ENCODE results near the gene CCK.

CCK gene

GRCh38 chr3:42236611-42237010 lies 29.4 kb downstream of the CCK start:
- no peak for DNase-seq (ENCODE audit: low read depth)
- no peak overlapping the region for H3K4me3 ChIP-seq (ENCODE audit: low read length)
- TF ChIP-seq CTCF (IDR thresholded peaks at IDR 0.05; ENCODE audit: insufficient read depth, low read depth, low read length, missing control alignments) = no peak

GRCh38 chr3:42235532-42235931 lies 30.5 kb downstream of the CCK start:
- TF ChIP-seq CTCF (IDR thresholded peaks at IDR 0.05; ENCODE audit: insufficient read depth, low read depth, low read length, missing control alignments) = no peak
- H3K4me3 ChIP-seq (ENCODE audit: low read length) = no peak overlapping the region
- DNase-seq (ENCODE audit: low read depth) = no peak

- no peak for DNase-seq (ENCODE audit: low read depth)
- TF ChIP-seq CTCF (IDR thresholded peaks at IDR 0.05; ENCODE audit: insufficient read depth, low read depth, low read length, missing control alignments) = no peak
Measured at GRCh38 chr3:42230860-42231259, 35.1 kb downstream of the CCK start.

GRCh38 chr3:42229942-42230688 lies 35.9 kb downstream of the CCK start:
- DNase-seq (ENCODE audit: low read depth) = peak; percentile 60
- no peak overlapping the region for H3K4me3 ChIP-seq (ENCODE audit: low read length)
- TF ChIP-seq CTCF (IDR thresholded peaks at IDR 0.05; ENCODE audit: insufficient read depth, low read depth, low read length, missing control alignments) = peak; percentile 69

More at GRCh38 chr3:42230860-42231259, 35.1 kb downstream of the CCK start:
- no peak overlapping the region for H3K4me3 ChIP-seq (ENCODE audit: low read length)

GRCh38 chr3:42229266-42229941 lies 36.6 kb downstream of the CCK start:
- no peak for TF ChIP-seq CTCF (IDR thresholded peaks at IDR 0.05; ENCODE audit: insufficient read depth, low read depth, low read length, missing control alignments)
- H3K4me3 ChIP-seq (ENCODE audit: low read length) = no peak overlapping the region
- DNase-seq (ENCODE audit: low read depth) = no peak

- peak; percentile 46 for TF ChIP-seq CTCF (IDR thresholded peaks at IDR 0.05; ENCODE audit: insufficient read depth, low read depth, low read length, missing control alignments)
- H3K4me3 ChIP-seq (ENCODE audit: low read length) = no peak overlapping the region
- DNase-seq (ENCODE audit: low read depth) = peak; percentile 31
Measured at GRCh38 chr3:42228796-42229195, 37.2 kb downstream of the CCK start.
